Stromal cell of bone marrow (primary cell): ENCODE measurements around the gene OBSCN.

ENCODE experiments used
- DNase-seq: peaks from one replicate; pipeline ENCODE4 v3.0.0-alpha.2; 2012; ENCODE audit warnings: low read depth

Gene OBSCN

DNA sequence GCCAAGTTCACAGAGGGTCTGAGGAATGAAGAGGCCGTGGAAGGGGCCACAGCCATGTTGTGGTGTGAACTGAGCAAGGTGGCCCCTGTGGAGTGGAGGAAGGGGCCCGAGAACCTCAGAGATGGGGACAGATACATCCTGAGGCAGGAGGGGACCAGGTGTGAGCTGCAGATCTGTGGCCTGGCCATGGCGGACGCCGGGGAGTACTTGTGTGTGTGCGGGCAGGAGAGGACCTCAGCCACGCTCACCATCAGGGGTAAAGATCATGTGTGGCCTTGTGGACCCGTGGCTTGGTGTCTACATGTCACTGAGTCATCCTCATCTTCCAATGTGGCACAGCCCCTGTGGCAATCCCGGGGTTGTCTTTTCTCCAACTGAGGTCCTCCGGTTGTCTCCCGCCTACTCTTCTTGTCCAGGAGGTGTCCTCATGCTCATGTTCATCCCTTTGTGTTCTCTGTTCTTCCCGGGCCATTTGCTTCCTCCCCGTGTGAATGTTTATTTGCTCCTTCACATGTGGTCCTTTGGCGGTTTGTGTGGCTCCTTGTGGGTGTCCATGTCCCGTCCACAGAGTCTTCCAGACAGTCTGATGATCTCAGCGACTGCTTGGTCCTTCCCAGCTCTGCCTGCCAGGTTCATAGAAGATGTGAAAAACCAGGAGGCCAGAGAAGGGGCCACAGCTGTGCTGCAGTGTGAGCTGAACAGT is 84.2 kb downstream of the OBSCN start:
- no peak for DNase-seq

DNA sequence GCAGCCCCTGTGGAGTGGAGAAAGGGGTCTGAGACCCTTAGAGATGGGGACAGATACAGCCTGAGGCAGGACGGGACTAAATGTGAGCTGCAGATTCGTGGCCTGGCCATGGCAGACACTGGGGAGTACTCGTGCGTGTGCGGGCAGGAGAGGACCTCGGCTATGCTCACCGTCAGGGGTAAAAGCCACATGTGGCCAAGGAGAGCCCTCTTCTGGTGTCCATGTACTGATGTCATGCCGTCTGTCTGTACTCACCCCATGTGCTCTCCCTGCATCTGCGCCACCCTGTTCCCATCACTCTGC is 84.7 kb downstream of the OBSCN start:
- no peak for DNase-seq

DNA sequence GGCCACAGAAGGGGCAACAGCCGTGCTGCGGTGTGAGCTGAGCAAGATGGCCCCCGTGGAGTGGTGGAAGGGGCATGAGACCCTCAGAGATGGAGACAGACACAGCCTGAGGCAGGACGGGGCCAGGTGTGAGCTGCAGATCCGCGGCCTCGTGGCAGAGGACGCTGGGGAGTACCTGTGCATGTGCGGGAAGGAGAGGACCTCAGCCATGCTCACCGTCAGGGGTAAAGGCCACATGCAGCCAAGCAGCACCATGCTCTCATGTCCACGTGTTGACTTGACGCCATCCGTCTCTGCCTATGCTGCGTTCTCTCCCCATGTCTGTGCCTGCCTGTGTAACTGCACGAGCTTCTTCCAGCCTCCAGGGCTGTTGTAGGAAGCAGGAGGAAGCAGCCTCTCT is 85.5 kb downstream of the OBSCN start:
- DNase-seq = no peak

DNA sequence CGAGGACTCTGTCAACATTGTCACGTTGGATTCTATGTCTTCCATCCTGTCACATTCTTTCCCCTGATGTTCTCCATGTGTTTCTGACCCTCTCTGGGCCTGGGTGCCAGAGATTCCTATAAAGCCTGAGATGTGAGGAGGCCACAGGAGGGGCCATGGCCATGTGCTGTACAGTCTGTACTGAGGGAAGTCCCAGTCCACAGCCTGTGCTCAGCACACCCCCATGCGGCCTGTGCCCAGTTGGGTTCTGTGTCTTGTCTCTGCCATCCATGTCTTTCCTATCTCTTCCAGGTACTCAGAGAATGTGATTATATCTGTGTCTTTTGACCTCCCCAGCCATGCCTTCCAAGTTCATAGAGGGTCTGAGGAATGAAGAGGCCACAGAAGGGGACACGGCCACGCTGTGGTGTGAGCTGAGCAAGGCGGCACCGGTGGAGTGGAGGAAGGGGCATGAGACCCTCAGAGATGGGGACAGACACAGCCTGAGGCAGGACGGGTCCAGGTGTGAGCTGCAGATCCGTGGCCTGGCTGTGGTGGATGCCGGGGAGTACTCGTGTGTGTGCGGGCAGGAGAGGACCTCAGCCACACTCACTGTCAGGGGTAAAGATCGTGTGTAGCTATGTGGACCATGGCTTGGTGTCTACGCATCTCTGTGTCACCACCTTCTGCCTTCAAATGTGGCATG is 86.1 kb downstream of the OBSCN start:
- no peak for DNase-seq

DNA sequence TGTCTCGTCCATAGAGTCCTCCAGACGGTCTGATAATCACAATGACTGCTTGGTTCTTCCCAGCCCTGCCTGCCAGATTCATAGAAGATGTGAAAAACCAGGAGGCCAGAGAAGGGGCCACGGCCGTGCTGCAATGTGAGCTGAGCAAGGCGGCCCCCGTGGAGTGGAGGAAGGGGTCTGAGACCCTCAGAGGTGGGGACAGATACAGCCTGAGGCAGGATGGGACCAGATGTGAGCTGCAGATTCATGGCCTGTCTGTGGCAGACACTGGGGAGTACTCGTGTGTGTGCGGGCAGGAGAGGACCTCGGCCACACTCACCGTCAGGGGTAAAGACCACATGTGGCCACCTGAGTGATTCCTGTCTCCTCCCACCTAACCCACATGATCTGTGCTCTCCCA is 86.9 kb downstream of the OBSCN start:
- no peak for DNase-seq

DNA sequence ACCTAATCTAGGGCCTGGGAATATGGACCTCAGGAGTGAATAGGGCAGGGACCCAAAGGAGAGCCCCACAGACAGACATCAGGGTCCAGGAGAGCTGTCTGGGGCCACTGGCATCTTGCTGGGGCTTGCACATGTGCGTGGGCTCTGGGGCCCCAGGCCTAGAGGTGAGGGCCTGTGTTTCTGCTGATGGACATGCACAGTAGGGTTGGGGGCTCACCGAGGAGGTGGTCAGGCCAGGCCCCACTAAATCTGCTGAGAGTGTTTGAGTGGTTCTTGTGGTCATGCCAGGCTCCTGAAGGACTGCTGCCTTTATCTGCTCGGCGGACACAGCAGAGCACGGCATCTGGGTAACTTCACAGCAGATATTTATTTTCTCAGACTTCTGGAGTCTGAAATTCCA is 87.4 kb downstream of the OBSCN start:
- DNase-seq = no peak

DNA sequence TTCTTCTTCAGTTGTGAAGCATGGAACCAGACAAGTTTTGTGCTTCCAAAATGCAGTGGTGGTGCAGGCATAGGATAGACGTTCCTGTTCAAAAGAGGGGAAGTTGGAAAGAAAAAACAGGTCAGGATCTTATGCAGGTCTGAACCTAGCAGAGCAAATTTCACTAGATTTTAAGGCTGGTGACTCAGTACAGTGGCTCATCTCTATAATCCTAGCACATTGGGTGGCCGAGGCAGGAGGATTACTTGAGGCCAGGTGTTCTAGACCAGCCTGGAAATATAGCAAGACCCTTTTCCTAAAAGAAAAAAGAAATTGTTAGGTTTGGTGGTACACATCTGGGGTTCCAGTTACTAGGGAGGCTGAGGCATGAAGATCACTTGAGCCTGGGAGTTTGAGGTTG is 88.1 kb downstream of the OBSCN start:
- no peak for DNase-seq

DNA sequence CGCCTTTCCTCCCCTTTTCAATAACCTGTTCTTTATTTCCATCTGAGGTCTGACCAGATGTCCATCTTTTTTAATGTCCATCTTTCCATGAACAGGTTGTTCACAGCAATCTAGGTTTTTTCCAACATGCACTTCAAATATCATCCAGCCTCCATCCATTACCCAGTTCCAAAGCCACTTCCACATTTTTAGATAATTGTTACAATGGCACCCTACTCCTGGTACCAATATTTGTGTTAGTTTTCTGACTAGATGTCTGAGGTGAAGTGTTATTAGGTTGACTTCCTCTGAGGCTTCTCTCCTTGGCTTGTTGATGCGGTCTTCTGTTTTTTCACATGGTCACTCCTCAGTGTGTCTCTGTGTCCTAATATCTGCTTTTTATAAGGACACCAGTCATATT is 89.4 kb downstream of the OBSCN start:
- no peak for DNase-seq

DNA sequence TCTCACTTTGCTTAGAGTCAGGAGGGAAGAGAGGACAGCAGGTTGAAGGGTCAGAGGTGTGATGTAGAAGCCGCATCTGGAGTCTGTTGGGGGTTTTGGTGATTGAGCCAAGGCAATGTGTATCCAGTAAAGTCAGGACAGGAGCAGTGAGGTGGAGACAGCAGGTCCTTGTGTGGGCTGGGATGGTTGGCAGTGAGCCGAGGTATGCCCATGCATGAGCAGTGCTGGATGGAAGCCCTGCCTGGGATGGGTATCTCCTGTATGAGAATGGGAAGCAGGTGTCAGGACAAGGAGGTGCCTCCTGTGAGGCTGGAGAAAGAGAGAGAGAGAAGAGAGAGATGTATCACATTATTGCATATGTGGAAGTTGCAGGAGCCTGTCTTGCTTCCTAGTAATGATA is 90.0 kb downstream of the OBSCN start:
- DNase-seq = no peak

DNA sequence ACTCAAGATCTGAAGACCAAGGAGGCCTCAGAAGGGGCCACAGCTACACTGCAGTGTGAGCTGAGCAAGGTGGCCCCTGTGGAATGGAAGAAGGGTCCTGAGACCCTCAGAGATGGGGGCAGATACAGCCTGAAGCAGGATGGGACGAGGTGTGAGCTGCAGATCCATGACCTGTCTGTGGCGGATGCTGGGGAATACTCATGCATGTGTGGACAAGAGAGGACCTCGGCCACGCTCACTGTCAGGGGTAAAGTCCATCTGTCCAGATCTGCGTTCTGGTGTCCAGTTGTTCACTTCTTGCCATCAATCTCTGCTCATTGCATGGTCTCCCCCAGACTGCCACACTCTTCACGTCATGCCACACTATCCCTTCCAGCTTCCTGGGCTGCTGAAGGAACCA is 90.6 kb downstream of the OBSCN start:
- no peak for DNase-seq

DNA sequence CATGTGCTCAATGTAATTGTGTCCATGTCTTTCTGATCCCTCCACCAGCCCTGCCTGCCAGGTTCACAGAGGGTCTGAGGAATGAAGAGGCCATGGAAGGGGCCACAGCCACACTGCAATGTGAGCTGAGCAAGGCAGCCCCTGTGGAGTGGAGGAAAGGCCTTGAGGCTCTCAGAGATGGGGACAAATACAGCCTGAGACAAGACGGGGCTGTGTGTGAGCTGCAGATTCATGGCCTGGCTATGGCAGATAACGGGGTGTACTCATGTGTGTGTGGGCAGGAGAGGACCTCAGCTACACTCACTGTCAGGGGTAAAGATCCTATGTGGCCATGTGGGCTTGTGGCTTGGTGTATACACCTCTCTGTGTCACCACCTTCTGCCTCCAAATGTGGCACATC is 91.4 kb downstream of the OBSCN start:
- no peak for DNase-seq

DNA sequence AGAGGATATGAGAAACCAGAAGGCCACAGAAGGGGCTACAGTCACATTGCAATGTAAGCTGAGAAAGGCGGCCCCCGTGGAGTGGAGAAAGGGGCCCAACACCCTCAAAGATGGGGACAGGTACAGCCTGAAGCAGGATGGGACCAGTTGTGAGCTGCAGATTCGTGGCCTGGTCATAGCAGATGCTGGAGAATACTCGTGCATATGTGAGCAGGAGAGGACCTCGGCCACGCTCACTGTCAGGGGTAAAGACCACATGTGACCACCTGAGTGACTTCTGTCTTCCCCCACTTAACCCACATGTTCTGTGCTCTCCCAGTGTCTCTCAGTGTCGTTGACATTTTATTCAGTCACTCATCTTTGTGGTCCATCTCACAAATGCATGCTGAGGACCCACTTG is 92.1 kb downstream of the OBSCN start:
- no peak for DNase-seq

DNA sequence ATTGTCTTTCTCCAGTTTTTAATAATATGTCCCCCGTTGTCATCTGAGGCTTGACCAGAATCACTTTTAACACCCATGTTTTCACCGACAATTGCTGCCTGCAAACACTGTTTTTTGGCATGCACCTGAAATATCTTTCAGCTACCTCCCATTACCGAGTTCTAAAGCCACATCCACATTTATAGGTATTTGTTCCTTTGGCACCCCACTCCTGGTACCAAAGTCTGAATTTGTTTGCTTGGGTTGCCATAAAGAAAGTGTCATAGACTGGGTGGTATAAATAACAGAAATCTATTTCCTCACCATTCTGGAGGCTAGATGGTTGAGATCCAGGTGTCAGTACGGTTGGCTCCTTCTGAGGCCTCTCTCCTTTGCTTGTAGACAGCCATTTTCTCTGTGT is 94.2 kb downstream of the OBSCN start:
- no peak for DNase-seq

DNA sequence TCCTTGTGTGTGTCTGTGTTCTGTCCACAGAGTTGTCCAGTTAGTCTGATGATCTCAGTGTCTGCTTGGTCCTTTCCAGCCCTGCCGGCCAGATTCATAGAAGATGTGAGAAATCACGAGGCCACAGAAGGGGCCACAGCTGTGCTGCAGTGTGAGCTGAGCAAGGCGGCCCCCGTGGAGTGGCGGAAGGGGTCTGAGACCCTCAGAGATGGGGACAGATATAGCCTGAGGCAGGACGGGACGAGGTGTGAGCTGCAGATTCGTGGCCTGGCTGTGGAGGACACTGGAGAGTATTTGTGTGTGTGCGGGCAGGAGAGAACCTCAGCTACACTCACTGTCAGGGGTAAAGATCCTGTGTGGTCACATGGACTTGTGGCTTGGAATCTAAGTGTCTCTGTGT is 95.8 kb downstream of the OBSCN start:
- no peak for DNase-seq

DNA sequence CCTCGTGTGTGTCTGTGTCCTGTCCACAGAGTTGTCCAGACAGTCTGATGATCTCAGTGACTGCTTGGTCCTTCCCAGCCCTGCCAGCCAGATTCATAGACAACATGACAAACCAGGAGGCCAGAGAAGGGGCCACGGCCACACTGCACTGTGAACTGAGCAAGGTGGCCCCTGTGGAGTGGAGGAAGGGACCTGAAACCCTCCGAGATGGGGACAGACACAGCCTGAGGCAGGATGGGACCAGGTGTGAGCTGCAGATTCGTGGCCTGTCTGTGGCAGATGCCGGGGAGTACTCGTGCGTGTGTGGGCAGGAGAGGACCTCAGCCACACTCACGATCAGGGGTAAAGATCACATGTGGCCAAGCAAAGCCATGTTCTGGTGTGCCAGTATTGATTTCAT is 96.4 kb downstream of the OBSCN start:
- DNase-seq = no peak

DNA sequence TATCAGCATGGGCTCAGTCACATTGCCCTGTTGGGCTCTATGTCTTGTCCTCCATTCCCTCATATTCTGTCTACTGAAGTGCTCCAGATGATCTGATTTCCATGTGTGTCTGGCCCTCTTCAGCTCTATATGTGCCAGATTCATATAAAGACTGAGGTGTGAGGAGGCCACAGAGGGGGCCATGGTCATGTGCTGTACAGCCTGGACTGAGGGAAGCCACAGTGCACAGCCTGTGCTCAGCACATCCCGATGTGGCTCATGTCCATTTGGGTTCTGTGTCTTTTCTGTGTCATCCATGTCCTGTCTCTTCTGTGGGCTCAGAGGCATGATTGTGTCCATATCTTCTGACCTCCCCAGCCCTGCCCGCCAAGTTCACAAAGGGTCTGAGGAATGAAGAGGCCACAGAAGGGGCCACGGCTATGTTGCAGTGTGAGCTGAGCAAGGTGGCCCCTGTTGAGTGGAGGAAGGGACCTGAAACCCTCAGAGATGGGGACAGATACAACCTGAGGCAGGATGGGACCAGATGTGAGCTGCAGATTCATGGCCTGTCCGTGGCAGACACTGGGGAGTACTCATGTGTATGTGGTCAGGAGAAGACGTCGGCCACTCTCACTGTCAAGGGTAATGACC is 97.0 kb downstream of the OBSCN start:
- DNase-seq = no peak

DNA sequence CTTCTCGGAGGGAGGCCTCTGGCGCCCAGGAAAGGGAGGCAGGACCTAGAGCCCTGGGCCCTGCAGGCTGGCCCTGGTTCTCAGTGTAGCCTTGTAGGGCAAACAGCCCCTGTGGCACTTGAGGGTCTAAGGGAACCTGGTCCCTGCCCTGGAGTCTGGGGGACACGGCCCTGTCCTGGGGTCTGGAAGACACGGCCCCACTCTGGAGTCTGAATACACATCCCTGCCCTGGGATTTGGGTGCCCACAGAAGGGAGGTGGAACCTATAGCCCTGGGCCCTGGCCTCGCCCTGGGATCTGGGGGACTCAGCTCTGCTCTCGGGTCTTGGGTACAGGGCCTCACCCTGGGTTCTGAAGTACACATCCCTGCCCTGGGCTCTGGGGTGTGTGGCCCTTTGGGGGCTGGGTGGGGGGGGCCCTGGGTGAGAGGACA is 97.9 kb downstream of the OBSCN start:
- DNase-seq = no peak

DNA sequence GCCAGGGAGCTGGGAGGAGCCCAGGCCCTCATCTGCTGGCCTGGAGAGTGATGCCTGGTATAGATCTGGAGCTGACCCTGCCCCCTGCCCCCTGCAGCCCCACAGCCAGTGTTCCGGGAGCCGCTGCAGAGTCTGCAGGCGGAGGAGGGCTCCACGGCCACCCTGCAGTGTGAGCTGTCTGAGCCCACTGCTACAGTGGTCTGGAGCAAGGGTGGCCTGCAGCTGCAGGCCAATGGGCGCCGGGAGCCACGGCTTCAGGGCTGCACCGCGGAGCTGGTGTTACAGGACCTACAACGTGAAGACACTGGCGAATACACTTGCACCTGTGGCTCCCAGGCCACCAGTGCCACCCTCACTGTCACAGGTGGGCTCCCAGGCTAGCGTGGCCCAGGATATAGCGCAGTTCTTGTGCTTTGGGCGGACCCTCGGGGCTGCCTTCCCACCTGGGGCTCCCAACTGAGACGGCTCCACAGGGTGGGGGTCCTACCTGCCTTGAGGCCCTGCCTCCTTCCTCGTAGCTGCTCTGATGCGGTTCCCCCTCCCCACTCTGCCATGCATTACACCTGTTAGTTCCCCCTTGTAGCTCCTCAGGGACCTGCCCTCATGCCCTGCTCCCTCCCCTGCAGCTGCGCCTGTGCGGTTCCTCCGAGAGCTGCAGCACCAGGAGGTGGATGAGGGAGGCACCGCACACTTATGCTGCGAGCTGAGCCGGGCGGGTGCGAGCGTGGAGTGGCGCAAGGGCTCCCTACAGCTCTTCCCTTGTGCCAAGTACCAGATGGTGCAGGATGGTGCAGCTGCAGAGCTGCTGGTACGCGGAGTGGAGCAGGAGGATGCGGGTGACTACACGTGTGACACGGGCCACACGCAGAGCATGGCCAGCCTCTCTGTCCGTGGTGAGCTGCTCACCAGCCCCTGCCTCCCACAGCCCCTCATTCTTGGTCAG is 98.7 kb downstream of the OBSCN start:
- DNase-seq = no peak

DNA sequence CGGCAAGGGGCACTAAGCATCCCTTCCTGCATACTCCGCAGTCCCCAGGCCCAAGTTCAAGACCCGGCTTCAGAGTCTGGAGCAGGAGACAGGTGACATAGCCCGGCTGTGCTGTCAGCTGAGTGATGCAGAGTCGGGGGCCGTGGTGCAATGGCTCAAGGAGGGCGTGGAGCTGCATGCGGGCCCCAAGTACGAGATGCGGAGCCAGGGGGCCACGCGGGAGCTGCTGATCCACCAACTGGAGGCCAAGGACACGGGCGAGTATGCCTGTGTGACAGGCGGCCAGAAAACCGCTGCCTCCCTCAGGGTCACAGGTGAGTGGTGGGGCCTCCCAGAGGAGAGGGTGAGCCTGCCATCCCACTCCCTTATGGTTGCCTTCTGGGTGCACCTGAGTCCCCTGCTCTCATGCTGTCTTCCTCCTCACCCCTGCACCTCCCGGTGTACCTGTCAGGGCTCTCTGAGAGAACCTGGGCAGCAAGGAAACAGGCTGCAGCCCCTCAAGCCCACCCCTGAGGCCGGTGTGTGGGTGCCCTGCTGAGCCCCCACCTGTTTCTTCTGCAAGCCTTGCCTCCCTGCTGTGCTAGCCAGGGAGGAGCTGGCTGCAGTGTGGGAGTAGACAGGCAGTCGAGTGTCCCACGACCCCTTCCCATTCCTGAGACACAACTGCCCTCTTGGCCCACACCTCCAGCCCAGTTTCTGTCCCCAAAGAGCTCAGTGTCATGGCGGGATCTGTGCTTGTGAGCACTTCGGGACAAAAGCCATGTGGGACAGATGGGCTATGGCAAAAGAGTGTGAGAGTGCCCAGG is 99.6 kb downstream of the OBSCN start:
- no peak for DNase-seq

DNA sequence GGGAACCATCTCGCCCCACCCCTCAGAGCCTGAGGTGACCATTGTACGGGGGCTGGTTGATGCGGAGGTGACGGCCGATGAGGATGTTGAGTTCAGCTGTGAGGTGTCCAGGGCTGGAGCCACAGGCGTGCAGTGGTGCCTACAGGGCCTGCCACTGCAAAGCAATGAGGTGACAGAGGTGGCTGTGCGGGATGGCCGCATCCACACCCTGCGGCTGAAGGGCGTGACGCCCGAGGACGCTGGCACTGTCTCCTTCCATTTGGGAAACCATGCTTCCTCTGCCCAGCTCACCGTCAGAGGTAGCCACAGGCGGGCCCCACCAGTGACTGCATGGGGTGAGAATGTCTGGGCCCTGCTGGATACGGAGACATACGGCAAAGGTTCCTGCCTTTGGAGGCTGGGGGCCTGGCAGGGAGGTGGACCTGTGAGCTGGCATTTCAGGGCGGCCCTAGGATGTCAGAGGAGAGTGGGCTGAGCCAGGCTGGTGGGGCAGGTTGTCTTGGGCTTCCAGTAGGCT is 100.3 kb downstream of the OBSCN start:
- no peak for DNase-seq

DNA sequence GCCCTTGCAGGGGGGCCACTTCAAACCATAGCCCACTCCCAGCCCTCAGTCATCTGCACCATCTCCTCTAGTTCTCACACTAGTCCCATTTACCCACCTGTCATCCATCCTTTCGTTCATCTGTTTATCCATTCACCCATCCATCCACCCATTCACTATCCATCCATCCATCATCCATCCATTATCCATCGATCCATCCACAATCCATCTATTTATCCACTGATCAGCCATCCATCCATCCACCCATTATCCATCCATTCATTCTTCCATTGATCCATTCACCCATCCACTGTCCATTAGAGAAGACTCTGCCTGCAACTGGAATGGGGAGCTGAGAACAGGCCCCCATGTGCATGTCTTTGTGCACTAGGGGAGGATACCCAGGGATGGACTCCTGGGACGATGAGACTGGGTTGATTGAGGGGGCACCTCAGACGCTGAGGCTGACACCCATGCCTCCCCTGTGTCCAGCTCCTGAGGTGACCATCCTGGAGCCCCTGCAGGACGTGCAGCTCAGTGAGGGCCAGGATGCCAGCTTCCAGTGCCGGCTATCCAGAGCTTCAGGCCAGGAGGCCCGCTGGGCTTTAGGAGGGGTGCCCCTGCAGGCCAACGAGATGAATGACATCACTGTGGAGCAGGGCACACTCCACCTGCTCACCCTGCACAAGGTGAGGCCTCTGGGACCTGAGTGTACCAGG is 100.9 kb downstream of the OBSCN start:
- DNase-seq = no peak
